Natural killer cell (primary cell): Measurements from ENCODE around the gene SPDYE2. TPM values are rescaled to one million over a fixed set of nuclear protein-coding genes. Genes with fewer than 3 reads are reported as not detected.
"Not testable (repeated sequence)": the region's sequence is repeated elsewhere in the genome, so short reads cannot be mapped to it uniquely, and the experiment has no call there.

Experiments
- ATAC-seq, 3 donors: fragments of 150-1000 bp in 2 of 3; fragments of 200-7000 bp in 1 of 3; cut with Tn5 transposase; 1 replicate in 1 of 3; 2 replicates in 2 of 3; pipeline ENCODE4 v1.10.0; 2021; ENCODE audit warnings: mild to moderate bottlenecking in 2 of 3, moderate library complexity in 2 of 3
- DNase-seq, 2 donors: peaks; one replicate each; pipeline versions ENCODE4 v3.0.0 to v3.0.0-alpha.2; 2013 to 2021; ENCODE audit warnings: mixed read lengths in 1 of 2
- H3K27ac ChIP-seq: one replicate; pipeline ENCODE4 v1.5.1; 2013; ENCODE audit warnings: mild to moderate bottlenecking, low read length
- H3K27me3 ChIP-seq: one replicate; pipeline ENCODE4 v1.6.1; 2013; ENCODE audit warnings: low read length; ENCODE audit not compliant: control insufficient read depth, insufficient read depth
- H3K36me3 ChIP-seq: one replicate; pipeline ENCODE4 v1.6.1; 2013; ENCODE audit warnings: low read length; ENCODE audit not compliant: control insufficient read depth, insufficient read depth
- H3K4me1 ChIP-seq: one replicate; pipeline ENCODE4 v1.6.1; 2013; ENCODE audit warnings: low read length; ENCODE audit not compliant: control insufficient read depth, insufficient read depth
- H3K4me3 ChIP-seq: one replicate; pipeline ENCODE4 v1.5.1; 2013; ENCODE audit warnings: low read length
- H3K9me3 ChIP-seq: one replicate; pipeline ENCODE4 v1.6.1; 2013; ENCODE audit warnings: low read length; ENCODE audit not compliant: control insufficient read depth, insufficient read depth
- H3K27ac Mint-ChIP-seq, 2 donors: one replicate each; pipeline ENCODE4 v1.8.0; 2022; ENCODE audit warnings: mild to moderate bottlenecking in 2 of 2, mixed read lengths in 2 of 2, moderate library complexity in 1 of 2
- H3K27me3 Mint-ChIP-seq, 2 donors: one replicate each; pipeline ENCODE4 v1.8.0; 2022; ENCODE audit warnings: low read depth in 2 of 2, mixed read lengths in 2 of 2
- H3K36me3 Mint-ChIP-seq: one replicate; pipeline ENCODE4 v1.8.0; 2022; ENCODE audit warnings: mixed read lengths
- H3K4me1 Mint-ChIP-seq, 2 donors: one replicate each; pipeline ENCODE4 v1.8.0; 2022; ENCODE audit warnings: mixed read lengths in 2 of 2
- H3K4me3 Mint-ChIP-seq: one replicate; pipeline ENCODE4 v1.8.0; 2022; ENCODE audit warnings: mild to moderate bottlenecking, moderate library complexity, mixed read lengths
- H3K9me3 Mint-ChIP-seq, 2 donors: one replicate each; pipeline ENCODE4 v1.8.0; 2022; ENCODE audit warnings: mixed read lengths in 2 of 2
- WGBS: methylation state at CpG from one replicate; pipeline ENCODE4 v1.1.7; 2013; ENCODE audit warnings: missing lambda C conversion rate; ENCODE audit not compliant: insufficient coverage; 5-methylcytosine and 5-hydroxymethylcytosine counted together
- intact Hi-C: fragments of 100-400 bp; cut with micrococcal nuclease; formaldehyde crosslinking; loops from one replicate; pipeline ENCODE4 v1.14.2; 2022
- total RNA-seq, 4 donors: library from RNA; stranded (reverse); fragments of 120-200 nt in 1 of 4; gene quantifications; one replicate each; pipeline versions ENCODE4 v1.2.3 to v1.2.4, GENCODE V29; 2013 to 2022

Gene SPDYE2
- total RNA-seq, 3 donors from 2014 or later (not counting 1 experiment from before 2014, with no cell fraction given): 0.25 to 0.61 TPM; not detected in 1

GRCh38 chr7:102514881-102515721 lies 35.9 kb upstream of the SPDYE2 start:
- H3K4me3 ChIP-seq, ATAC-seq, H3K27me3 Mint-ChIP-seq, H3K4me1 Mint-ChIP-seq, H3K36me3 ChIP-seq, DNase-seq, H3K27ac Mint-ChIP-seq, H3K4me1 ChIP-seq, H3K9me3 ChIP-seq, H3K9me3 Mint-ChIP-seq, H3K27ac ChIP-seq, H3K36me3 Mint-ChIP-seq, H3K4me3 Mint-ChIP-seq, H3K27me3 ChIP-seq, intact Hi-C loops: not testable (repeated sequence)
- WGBS: no CpG with 5 or more reads among the region's 15 CpGs

GRCh38 chr7:102515889-102516288 lies 35.1 kb upstream of the SPDYE2 start:
- H3K36me3 Mint-ChIP-seq, intact Hi-C loops, DNase-seq, H3K27me3 ChIP-seq, H3K9me3 ChIP-seq, H3K4me3 Mint-ChIP-seq, H3K4me3 ChIP-seq, H3K36me3 ChIP-seq, H3K4me1 Mint-ChIP-seq, H3K27ac Mint-ChIP-seq, H3K4me1 ChIP-seq, H3K27ac ChIP-seq, ATAC-seq, H3K27me3 Mint-ChIP-seq, H3K9me3 Mint-ChIP-seq: not testable (repeated sequence)
- no CpG with 5 or more reads among the region's 3 CpGs for WGBS

DNA sequence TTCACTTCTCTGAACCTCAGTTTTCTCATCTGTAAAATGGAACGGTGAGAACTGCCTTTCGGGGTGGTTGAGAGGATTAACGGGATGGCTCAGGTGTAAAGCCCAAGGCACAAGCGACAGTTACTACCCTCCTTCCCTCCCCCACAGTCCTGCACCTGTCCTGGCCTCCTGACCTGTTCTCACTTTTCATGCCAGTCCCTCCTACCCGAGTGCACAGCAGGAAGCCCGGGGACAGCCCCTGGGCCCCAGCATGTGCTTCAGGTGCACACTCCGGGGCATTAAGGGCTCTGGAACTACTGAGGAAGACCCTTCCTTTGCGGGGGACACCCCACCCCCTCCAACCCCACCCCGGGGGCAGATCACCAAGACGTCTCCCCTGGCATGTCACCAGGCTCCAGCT lies 34.1 kb upstream of the SPDYE2 start:
- not testable (repeated sequence) for H3K4me1 ChIP-seq, H3K4me3 Mint-ChIP-seq, ATAC-seq

GRCh38 chr7:102517550-102518147 lies 33.4 kb upstream of the SPDYE2 start, which contains the start of gene RASA4B:
Gene RASA4B (minus strand): TSS chr7:102517777. CDS start chr7:102517710, 67 bp downstream.
- H3K27me3 ChIP-seq, H3K4me3 ChIP-seq, H3K36me3 ChIP-seq, H3K9me3 ChIP-seq, H3K27ac Mint-ChIP-seq, H3K4me1 ChIP-seq, H3K36me3 Mint-ChIP-seq, H3K27ac ChIP-seq, intact Hi-C loops, H3K4me1 Mint-ChIP-seq, H3K27me3 Mint-ChIP-seq, H3K9me3 Mint-ChIP-seq: not testable (repeated sequence)
- peak within 1 kb of the TSS; percentile 55 for H3K4me3 Mint-ChIP-seq
- DNase-seq: peak in 1 of 2 donors; percentile 47
- no CpG with 5 or more reads among the region's 61 CpGs for WGBS
- peak; percentile 98 to 100 (median 99) for ATAC-seq

More for the DNA sequence above, 34.1 kb upstream of the SPDYE2 start:
- DNase-seq, H3K27ac ChIP-seq, H3K4me1 Mint-ChIP-seq, intact Hi-C loops, H3K36me3 ChIP-seq, H3K36me3 Mint-ChIP-seq, H3K4me3 ChIP-seq, H3K9me3 ChIP-seq, H3K27me3 ChIP-seq, H3K27ac Mint-ChIP-seq, H3K9me3 Mint-ChIP-seq, H3K27me3 Mint-ChIP-seq: not testable (repeated sequence)
- no CpG with 5 or more reads among the region's 10 CpGs for WGBS

DNA sequence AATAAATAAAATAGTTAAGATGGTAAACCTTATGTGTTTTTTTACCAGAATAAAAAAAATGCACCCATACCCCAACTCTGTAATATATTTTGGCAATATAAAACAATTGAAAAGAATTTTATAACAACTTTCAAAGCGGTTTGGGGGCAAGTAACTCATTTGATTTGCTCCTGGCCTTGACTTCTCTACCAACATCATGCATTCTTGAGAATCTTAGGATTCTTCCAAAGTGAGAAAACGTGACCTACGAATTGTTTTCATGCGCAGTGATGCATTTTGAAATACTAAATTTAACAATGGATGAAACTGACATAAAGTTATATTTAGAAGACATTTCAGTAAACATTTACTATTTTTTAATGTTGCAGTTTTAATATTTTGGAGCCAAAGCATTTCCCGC lies 30.2 kb upstream of the SPDYE2 start:
- H3K4me1 Mint-ChIP-seq, H3K27ac Mint-ChIP-seq, H3K27me3 ChIP-seq, H3K36me3 Mint-ChIP-seq, H3K27me3 Mint-ChIP-seq, H3K4me3 ChIP-seq, H3K27ac ChIP-seq, H3K9me3 ChIP-seq, ATAC-seq, H3K4me1 ChIP-seq, H3K4me3 Mint-ChIP-seq, intact Hi-C loops, H3K9me3 Mint-ChIP-seq, H3K36me3 ChIP-seq, DNase-seq: not testable (repeated sequence)
- WGBS: no CpG with 5 or more reads among the region's 5 CpGs

DNA sequence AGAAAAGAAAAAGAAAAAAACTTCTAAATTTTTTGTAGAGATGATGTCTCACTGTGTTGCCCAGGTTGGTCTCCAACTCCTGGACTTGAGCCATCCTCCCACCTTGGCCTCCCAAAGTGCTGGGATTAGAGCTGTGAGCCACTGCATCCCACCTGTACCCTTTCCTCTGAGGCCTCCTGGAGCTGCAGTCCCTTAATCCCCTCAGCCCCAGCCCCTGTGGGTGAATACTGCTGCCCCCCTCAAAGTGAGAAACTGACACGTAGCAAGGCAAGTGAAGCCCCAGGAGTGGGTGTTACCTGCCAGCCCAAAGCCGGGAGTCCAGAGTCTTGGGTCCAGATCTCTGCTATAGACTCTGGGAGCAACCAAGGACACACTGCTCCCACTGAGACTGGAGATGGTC lies 26.2 kb upstream of the SPDYE2 start:
- H3K36me3 ChIP-seq, H3K9me3 Mint-ChIP-seq, H3K27me3 Mint-ChIP-seq, intact Hi-C loops, H3K4me3 ChIP-seq, H3K4me1 Mint-ChIP-seq, H3K27ac Mint-ChIP-seq, H3K9me3 ChIP-seq, ATAC-seq, H3K4me1 ChIP-seq, H3K27me3 ChIP-seq, H3K4me3 Mint-ChIP-seq, H3K27ac ChIP-seq, DNase-seq, H3K36me3 Mint-ChIP-seq: not testable (repeated sequence)
- WGBS: no CpG with 5 or more reads among the region's 2 CpGs

- DNase-seq, H3K36me3 Mint-ChIP-seq, H3K27ac Mint-ChIP-seq, H3K4me3 ChIP-seq, H3K27me3 Mint-ChIP-seq, H3K27ac ChIP-seq, ATAC-seq, H3K27me3 ChIP-seq, H3K9me3 Mint-ChIP-seq, H3K4me1 Mint-ChIP-seq, H3K9me3 ChIP-seq, H3K36me3 ChIP-seq, intact Hi-C loops, H3K4me1 ChIP-seq, H3K4me3 Mint-ChIP-seq: not testable (repeated sequence)
- WGBS: no CpG with 5 or more reads among the region's 8 CpGs
Measured at GRCh38 chr7:102527182-102527581, 23.8 kb upstream of the SPDYE2 start.
